Measurements from ENCODE around the gene SHB.

DNA sequence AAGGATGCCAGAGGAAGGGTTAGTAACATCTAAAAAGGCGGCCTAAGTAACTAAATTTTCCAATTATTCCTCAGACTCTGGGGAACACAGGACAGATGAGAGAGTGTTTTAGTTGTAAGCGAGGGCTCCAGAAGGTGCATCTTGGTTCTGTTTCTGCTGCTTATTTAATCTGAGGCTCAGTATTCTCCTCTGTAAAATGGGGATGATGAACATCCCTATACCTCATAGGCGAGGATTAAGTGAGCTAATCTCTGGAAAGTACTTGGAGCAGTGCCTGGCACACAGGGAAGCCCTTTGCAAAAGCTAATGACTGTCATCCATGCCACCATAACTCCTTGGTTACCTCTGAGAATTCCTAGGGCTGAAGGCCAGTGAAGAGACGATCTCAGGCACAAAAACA lies 59.0 kb downstream of the SHB start:
- TF ChIP-seq CHD2 (IDR thresholded peaks at IDR 0.05; ENCODE audit: low read length, partially characterized antibody) (no peak), EP300 (IDR thresholded peaks at IDR 0.05) (no peak), POLR2A (IDR thresholded peaks at IDR 0.05; ENCODE audit: low read length) (no peak), SMC3 (IDR thresholded peaks at IDR 0.05) (no peak), HEYL (CRISPR knock-in tag; IDR thresholded peaks at IDR 0.05) (no peak), CBX2 (IDR thresholded peaks at IDR 0.05; ENCODE audit: borderline replicate concordance, low read depth) (no peak), RAD21 (conservative IDR thresholded peaks at IDR 0.05 in 1 of 2, IDR thresholded peaks at IDR 0.05 in 1 of 2) (no peak), ESRRA (IDR thresholded peaks at IDR 0.05; ENCODE audit: borderline replicate concordance, low read length) (no peak), HOXA7 (CRISPR knock-in tag; IDR thresholded peaks at IDR 0.05) (no peak)
- TF ChIP-seq, protein P1, sequence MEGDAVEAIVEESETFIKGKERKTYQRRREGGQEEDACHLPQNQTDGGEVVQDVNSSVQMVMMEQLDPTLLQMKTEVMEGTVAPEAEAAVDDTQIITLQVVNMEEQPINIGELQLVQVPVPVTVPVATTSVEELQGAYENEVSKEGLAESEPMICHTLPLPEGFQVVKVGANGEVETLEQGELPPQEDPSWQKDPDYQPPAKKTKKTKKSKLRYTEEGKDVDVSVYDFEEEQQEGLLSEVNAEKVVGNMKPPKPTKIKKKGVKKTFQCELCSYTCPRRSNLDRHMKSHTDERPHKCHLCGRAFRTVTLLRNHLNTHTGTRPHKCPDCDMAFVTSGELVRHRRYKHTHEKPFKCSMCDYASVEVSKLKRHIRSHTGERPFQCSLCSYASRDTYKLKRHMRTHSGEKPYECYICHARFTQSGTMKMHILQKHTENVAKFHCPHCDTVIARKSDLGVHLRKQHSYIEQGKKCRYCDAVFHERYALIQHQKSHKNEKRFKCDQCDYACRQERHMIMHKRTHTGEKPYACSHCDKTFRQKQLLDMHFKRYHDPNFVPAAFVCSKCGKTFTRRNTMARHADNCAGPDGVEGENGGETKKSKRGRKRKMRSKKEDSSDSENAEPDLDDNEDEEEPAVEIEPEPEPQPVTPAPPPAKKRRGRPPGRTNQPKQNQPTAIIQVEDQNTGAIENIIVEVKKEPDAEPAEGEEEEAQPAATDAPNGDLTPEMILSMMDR (IDR thresholded peaks at IDR 0.05) = no peak
- TF ChIP-seq, protein P2, sequence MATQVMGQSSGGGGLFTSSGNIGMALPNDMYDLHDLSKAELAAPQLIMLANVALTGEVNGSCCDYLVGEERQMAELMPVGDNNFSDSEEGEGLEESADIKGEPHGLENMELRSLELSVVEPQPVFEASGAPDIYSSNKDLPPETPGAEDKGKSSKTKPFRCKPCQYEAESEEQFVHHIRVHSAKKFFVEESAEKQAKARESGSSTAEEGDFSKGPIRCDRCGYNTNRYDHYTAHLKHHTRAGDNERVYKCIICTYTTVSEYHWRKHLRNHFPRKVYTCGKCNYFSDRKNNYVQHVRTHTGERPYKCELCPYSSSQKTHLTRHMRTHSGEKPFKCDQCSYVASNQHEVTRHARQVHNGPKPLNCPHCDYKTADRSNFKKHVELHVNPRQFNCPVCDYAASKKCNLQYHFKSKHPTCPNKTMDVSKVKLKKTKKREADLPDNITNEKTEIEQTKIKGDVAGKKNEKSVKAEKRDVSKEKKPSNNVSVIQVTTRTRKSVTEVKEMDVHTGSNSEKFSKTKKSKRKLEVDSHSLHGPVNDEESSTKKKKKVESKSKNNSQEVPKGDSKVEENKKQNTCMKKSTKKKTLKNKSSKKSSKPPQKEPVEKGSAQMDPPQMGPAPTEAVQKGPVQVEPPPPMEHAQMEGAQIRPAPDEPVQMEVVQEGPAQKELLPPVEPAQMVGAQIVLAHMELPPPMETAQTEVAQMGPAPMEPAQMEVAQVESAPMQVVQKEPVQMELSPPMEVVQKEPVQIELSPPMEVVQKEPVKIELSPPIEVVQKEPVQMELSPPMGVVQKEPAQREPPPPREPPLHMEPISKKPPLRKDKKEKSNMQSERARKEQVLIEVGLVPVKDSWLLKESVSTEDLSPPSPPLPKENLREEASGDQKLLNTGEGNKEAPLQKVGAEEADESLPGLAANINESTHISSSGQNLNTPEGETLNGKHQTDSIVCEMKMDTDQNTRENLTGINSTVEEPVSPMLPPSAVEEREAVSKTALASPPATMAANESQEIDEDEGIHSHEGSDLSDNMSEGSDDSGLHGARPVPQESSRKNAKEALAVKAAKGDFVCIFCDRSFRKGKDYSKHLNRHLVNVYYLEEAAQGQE (IDR thresholded peaks at IDR 0.05) = no peak
- TF ChIP-seq, protein P3, sequence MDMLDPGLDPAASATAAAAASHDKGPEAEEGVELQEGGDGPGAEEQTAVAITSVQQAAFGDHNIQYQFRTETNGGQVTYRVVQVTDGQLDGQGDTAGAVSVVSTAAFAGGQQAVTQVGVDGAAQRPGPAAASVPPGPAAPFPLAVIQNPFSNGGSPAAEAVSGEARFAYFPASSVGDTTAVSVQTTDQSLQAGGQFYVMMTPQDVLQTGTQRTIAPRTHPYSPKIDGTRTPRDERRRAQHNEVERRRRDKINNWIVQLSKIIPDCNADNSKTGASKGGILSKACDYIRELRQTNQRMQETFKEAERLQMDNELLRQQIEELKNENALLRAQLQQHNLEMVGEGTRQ (IDR thresholded peaks at IDR 0.05) = no peak

Data from A549 (cell line).